Right lobe of liver (tissue), 4 donors: ENCODE data around the gene DNAI4.

Experiments used
- CTCF ChIP-seq, 4 donors: fragments of 200-600 bp in 3 of 4; fragments of 450-650 bp in 1 of 4; IDR thresholded peaks; one replicate each; pipeline versions ENCODE4 v1.5.1 to v1.8.0; 2016 to 2022; ENCODE audit warnings: antibody characterized with exemption in 4 of 4, mild to moderate bottlenecking in 2 of 4
- POLR2A ChIP-seq: fragments of 450-650 bp; IDR thresholded peaks from one replicate; pipeline ENCODE4 v1.6.1; 2017; ENCODE audit warnings: antibody characterized with exemption, mild to moderate bottlenecking
- donor health status: DM: no; HTN: no; CAD: no.
- donor health status: DM: no; HTN: no; CAD: no.
- donor health status: DM: no; HTN: yes; CAD: no.

GRCh38 chr1:66778266-66778665 is 146.4 kb downstream of the DNAI4 start:
- TF ChIP-seq POLR2A = no peak
- TF ChIP-seq CTCF (IDR thresholded peaks at IDR 0.05) = no peak
